NCI-H226 (cell line): ENCODE measurements around the gene TRAPPC3.

ENCODE experiments used
- DNase-seq: peaks from one replicate; pipeline ENCODE4 v3.0.0-alpha.2; 2015

TRAPPC3 gene

DNA sequence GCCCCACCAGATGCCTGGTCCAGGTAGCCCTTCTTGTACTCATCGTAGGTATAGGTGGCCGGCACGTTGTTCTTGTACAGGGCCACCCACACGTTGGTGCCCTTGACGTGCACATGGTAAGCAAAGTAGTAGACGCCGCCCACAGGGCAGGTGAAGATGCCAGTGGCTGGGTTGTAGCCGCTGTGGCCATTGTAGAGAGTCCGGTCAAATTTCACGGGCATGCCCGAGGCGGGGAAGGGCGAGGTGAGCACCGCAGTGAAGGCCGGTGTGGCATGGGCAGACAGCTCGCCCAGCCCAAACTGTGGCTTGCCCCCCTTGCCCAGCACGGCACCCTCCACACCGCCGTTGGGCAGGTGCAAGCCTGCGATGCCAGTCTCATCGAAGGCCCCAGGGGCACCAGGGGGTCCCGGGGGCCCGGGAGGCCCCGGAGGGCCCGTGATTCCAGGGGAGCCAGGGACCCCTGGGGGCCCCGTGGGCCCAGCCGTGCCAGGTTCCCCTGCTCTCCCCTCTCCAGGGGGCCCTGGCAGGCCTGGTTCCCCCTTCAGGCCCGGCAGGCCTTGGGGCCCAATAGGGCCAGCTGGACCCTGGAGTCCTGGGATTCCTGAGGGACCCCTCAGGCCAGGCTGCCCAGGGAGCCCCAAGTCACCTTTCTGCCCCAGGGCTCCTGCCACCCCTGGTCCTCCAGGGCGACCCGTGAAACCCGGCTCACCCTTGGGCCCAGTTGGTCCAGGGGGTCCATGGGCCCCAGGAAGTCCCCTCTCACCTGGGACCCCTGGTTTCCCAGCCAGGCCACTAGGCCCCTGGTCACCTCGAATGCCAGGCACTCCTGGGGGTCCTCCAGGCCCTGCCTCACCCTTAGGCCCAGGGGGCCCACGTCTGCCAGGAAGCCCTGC is 51.3 kb downstream of the TRAPPC3 start:
- DNase-seq = no peak

DNA sequence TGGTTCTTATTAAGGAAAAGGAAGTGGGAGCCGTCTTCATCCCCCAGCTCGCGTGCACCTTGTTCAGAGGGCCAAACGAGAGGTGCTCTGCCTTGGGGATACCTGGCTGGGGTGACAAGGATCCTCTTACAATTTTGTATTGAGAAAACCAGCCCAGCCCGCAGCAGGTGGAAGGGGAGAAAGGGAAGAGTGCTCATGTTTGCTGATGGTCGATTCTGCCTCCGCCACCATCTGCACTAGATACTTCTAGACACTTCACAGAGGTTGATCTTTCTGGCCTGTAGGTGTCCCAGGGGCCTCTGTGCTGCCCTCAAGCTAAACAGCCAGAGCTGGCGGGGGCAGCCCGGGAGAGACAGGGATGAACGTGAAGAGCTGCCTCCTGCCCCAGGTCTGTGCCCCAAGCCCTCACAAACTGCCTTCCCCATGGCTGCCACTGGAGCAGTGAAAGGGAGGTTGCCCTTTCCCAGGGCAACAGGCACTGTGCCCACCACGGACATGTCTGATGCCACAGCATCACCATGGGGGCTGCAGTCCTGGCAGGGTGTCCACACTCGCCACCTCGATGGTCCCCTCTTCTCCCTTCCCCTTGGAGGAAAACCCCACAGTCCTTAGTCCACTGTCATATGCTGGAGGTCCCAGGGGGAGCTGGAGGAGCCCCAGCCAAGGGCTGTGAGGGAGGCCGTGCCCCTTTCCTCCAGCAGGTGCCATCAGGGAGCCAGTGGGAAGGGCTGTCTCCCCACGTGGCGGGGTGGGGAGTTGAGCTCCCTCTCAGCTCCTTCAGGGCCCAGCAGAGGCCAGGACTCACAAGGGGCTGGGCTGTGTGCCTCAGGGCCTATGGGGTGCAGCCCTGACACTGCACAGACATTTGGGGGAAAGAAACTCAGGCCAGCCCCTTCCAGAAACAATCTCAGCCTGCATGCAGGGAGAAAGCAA is 52.5 kb downstream of the TRAPPC3 start:
- peak; percentile 27 for DNase-seq

DNA sequence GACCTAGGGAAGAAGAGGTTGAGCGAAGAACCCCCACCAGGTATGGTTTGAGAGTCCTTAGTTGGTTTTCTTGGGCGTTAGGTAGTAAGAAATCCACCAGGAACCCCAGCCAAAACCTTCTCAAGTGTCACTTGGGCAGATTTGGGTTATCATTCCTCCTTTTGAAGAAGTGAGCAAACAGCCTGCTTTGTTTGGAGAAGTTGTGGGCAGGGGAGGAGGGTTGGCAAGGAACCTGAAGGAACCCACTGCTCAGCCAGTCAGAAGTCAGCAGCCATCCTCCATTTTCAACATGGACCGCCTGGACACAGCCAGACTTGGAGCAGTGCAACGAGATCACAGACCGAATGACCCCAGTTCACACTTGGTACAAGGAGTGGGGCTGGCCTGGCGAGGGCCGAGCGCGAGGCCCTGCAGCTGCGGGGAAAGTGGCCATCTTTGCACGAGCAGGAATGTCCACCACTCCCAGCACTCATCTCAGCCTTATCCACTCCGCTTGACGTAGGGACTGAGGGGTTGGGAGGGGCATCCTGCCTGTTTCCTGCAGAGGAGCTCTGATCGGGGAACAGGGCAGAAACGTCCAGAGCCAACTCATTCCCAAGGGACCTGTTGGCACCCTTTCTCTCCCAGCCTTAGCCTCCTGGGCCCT is 53.4 kb downstream of the TRAPPC3 start:
- DNase-seq = no peak

DNA sequence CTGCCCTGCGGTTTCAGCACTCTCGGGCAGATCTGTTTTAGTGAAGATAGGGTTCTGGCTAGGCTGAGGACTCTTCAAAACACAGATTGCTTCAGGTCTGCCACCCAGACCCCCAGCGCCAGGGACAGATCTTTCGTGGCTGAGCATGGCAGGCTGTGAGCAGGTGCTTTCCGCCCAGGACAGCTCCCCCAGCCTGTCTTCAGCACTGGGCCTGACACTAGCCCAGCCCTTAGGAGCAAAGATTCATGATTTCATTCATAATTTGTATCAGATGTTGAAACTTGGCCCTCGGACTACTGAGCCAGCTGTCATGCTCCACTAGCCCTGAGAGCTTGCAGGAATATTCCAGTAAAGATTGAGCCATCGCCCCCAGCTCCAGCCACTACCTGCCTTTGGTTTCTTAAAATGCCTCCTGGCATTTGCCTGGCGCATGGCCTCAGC is 54.6 kb downstream of the TRAPPC3 start:
- DNase-seq = no peak

DNA sequence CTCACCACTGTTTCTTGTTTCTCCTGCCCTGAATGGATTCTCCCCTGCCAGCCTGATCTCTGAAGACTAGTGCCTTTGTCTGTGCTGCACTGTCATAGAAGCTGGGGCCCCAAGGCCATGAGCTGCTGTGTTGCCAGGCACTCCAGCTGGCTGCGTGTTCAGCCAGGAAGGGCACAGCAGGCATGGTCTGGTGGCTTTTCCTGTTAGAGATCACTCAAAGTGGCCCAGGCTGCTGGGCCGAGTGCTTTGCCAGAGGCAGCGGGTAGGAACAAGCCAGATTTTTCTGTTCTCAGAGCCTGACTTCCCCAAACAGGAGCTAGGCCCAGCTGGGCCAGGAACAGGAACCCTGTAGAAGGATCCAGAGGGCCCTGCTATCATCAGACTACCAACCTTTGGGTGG is 55.4 kb downstream of the TRAPPC3 start:
- DNase-seq = no peak

DNA sequence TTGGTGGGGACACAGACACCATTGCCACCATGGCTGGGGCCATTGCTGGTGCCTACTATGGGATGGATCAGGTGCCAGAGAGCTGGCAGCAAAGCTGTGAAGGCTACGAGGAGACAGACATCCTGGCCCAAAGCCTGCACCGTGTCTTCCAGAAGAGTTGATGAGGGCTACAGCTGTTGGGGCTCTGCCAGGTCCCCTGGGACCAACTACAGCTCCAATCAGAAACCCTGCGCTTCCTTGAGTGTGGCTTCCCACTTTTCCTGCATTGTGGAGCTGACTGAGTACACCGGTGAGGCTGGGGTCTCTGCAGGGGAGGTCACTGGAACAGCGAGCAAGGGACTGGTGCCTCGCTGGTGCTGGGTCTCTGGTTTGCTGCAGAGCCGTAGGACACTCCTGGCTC is 56.1 kb downstream of the TRAPPC3 start:
- no peak for DNase-seq

DNA sequence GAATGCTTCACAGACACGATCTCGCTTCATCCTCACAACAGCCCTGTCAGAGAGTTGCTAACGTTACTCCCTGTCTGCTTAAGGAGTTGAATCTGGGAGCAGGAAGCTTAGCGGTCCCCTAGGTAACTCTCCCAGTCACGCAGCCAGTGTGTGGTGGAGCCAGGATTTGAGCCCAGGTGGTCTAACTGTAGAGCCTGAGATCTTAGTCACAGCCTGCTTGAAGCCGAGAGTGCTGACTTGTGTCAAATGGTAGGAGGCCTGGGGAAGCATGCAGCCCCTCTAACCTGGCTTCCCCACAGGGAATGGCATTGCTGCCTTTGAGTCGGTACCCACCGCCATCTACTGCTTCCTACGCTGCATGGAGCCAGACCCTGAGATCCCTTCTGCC is 56.5 kb downstream of the TRAPPC3 start:
- no peak for DNase-seq

DNA sequence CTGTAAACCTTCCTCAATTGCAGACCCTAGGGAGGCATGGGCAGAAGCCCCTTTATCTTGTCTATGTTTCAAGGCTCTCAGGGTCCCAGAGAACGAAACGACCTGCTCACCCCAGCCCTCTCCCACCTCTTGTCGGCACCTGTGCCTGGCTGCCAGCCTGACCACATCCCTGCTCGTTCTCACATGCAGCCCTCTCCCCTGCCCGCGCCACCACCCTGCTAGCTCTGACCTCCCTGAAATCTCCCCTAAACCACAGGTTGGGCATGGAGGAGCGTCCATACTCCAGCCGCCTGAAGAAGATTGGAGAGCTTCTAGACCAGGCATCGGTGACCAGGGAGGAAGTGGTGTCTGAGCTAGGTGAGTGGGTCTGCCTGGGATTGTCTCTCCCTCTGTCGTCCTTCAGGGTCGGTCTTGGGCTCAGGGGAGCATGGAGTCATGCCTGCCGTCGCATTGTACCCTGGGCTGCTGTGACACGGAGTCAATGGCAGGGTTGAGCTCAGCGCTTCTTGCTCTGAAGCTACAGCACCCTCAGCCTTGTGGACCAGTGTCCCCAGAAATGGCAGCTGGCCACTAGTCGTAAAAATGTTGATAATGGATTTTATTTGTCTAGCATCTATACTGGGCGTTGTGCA is 57.0 kb downstream of the TRAPPC3 start:
- DNase-seq = no peak

DNA sequence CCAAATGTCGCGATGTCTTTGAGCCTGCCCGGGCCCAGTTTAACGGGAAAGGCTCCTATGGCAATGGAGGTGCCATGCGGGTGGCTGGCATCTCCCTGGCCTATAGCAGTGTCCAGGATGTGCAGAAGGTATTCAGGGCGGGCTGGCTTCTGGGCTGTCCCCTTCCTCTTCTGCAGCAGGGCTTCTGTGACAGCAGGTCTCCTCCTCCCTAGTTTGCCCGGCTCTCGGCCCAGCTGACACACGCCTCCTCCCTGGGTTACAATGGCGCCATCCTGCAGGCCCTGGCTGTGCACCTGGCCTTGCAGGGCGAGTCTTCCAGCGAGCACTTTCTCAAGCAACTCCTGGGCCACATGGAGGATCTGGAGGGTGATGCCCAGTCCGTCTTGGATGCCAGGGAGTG is 57.6 kb downstream of the TRAPPC3 start:
- DNase-seq = no peak

DNA sequence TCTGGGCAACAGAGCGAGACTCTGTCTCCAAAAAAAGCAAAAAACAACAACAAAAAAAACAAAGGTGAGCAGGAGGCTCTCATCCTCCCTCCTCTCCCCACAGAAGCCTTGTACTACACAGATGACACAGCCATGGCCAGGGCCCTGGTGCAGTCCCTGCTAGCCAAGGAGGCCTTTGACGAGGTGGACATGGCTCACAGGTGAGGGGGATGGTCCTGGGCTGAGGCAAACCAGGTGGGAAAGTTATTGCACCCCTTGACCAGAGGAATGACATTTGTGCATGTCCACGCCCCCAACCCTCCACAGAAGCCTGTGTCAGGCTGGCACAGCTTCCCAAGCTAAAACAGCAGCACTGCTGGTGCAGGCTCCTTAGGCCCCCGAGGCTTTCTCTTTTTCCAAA is 58.1 kb downstream of the TRAPPC3 start:
- no peak for DNase-seq

DNA sequence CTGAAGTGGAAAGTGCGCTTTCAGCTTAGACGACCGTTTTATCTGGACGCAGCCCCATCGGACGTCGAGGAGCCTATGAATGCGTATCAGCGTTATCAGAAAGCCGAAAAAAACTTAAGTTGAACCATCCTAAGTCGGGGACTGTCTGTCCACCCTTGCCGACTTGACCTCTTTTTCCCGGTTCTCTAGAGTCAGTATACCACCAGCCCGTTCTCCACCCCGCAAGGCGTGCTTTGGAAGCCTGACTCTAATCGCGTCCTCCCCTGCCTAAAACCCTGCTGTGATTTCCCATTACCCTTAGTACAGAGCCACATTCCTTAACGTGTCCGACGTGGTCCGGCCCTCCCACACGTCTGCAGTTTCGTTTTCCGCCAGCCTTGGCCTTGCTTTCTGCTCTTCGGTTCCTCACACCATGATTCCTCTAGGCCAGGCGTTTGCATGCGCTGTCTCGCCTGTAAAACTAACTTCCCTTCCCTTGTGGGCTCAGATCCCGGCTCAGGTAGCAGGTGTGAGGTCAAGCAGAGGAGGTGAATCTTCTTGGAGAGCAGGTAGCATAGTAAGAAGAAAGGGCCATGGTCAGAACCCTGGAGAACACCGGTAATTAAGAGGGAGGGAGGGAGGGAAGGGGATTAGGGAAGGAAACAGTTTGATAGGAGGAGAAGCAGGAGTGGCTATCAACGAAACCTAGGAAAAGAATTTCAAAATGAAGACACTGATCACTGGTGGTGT is 59.7 kb downstream of the TRAPPC3 start:
- peak; percentile 49 for DNase-seq

DNA sequence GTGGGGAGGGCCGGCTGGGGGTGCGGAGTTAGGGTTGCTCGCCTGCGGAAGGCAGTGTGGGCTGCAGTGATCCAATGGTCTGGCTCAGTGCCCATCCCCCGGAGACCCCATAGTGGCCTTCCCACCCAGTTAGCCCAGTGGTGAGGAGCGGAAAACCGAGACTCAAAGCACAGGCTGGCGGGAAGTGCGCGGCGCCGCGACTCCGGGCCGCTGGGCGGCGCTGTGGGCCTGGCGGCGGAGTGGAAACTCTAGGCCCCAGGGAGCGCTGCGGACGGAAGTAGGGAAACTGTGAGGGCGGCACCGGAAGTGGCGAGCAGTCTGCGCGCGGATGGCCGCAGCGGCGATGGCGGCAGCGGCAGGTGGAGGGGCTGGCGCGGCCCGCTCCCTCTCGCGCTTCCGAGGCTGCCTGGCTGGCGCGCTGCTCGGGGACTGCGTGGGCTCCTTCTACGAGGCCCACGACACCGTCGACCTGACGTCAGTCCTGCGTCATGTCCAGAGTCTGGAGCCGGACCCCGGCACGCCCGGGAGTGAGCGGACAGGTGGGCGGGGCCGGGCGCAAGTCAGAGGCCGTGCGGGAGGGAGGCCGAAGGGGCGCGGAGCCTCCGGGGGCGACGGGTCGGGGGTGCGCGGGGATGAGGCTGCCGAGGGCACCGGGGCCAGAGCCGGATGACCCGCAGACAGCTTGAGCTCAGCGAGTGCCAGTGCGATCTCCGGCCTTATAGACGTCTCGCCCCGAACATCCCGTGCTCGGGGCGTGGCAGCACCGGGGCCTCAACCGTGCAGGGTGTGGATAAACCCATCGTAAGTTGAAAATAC is 60.5 kb downstream of the TRAPPC3 start, which contains the start of gene ADPRS:
ADPRS (plus strand) TSS at position 316 of the 816 bp plus-strand sequence; CDS start at position 329, 13 bp downstream.
- DNase-seq = peak; percentile 82

DNA sequence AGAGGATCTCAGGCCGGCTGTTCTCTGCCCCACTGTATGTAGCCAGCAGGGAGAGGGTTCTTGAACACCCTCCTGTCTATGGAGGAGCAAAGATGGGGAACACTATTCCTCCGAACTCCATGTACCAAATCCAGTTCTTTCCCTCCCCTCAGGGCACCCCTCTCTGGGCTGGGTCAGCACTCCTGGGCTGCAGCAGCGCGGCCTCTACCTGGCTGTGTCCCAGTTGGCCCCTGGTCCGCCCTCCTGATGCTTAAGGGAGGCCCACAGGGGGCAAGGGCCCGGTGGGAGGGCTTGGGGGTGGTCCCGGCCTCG is 61.1 kb downstream of the TRAPPC3 start:
- no peak for DNase-seq

DNA sequence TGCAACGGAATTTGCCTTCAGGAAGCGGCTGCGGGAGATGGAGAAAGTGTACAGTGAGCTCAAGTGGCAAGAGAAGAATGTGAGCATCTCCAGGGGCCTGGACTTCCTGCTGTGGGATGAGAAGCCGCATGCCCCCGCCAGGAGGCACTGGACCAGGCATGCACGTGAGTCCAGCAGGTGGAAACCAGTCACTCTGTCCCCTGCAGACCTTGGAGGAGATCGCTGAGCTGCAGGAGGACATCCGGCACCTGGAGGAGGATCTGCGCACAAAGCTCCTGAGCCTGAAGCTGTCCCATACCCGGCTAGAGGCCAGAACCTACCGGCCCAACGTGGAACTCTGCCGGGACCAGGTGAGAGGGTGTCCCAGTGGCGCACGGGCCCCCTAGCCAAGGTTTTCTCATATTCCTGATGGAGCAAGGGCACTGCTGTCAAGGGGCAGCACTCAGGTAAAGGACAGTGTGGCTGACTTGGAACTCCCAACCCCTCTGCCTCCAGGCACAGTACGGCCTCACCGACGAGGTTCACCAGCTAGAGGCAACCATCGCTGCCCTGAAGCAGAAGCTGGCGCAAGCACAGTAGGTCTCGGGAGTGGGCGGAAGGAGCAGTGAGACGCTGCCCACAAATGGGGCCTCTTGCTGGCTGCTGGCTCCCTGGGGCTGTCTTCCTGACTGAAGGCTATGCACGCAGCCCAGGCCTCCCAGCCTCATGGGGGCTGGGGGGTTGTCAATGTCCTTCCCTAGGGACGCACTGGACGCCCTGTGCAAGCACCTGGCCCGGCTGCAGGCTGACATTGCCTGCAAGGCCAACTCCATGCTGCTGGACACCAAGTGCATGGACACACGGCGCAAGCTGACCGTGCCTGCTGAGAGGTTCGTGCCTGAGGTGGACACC is 61.8 kb downstream of the TRAPPC3 start:
- DNase-seq = no peak
